ENCODE measurements around the gene ECSIT. TPM values are rescaled to one million over a fixed set of nuclear protein-coding genes. Genes with fewer than 3 reads are reported as not detected.
"Not testable (repeated sequence)": the region's sequence is repeated elsewhere in the genome, so short reads cannot be mapped to it uniquely, and the experiment has no call there.

The ECSIT gene
- total RNA-seq, 1 experiment from 2014 or later = 39.4 TPM

GRCh38 chr19:11570039-11570462 lies 41.1 kb upstream of the ECSIT start:
- Histone ChIP-seq H3K9me3 (ENCODE audit: control insufficient read depth, insufficient read depth, low read depth, low read length) (no peaks in the 10 kb centered on the region), H3K27me3 (ENCODE audit: control insufficient read depth, insufficient read depth, low read length) (no peaks in the 10 kb centered on the region), H3K4me3 (ENCODE audit: low read depth in 2 of 2, low read length in 2 of 2) (no peak overlapping the region), H3K36me3 (ENCODE audit: control insufficient read depth, insufficient read depth, low read length) (no peaks in the 10 kb centered on the region), H3K4me1 (ENCODE audit: control insufficient read depth, insufficient read depth, low read length) (no peaks in the 10 kb centered on the region), H3K27ac (ENCODE audit: low read length) (no peak overlapping the region)
- POLR2A ChIA-PET = no interaction called here
- TF ChIP-seq CTCF (IDR thresholded peaks at IDR 0.05) (no peak), SIN3A (IDR thresholded peaks at IDR 0.05; ENCODE audit: borderline replicate concordance, insufficient read depth, low read depth, low read length) (no peak), REST (IDR thresholded peaks at IDR 0.05; ENCODE audit: insufficient read depth in 1 of 2, low read depth in 2 of 2, low read length in 1 of 2) (no peak), TCF7L2 (IDR thresholded peaks at IDR 0.05; ENCODE audit: low read depth, low read length) (no peak), POLR2AphosphoS5 (IDR thresholded peaks at IDR 0.05; ENCODE audit: low read depth, low read length) (no peak)
- no peak for ATAC-seq
- BruUV-seq (replicated peaks) = no TSS peak
- intact Hi-C loops (cut with micrococcal nuclease; ENCODE audit: unreplicated experiment) = no loop called here
- in situ Hi-C loops (cut with HindIII; ENCODE audit: low pct_unique_long_range_greater_than_20kb, low sequenced_read_pairs) = loop anchor here (25.0 kb wide), 1 partner anchor 258 kb away; no protein-coding TSS in a partner anchor
- no peak for DNase-seq (ENCODE audit: low read depth, low spot score)
- CTCF ChIA-PET = no interaction called here

GRCh38 chr19:11566164-11566563 lies 37.2 kb upstream of the ECSIT start:
- H3K4me1 ChIP-seq (ENCODE audit: control insufficient read depth, insufficient read depth, low read length) = no peaks in the 10 kb centered on the region
- DNase-seq (ENCODE audit: low read depth, low spot score) = no peak
- H3K36me3 ChIP-seq (ENCODE audit: control insufficient read depth, insufficient read depth, low read length) = no peaks in the 10 kb centered on the region
- TF ChIP-seq POLR2AphosphoS5 (IDR thresholded peaks at IDR 0.05; ENCODE audit: low read depth, low read length) = no peak
- TF ChIP-seq SIN3A (IDR thresholded peaks at IDR 0.05; ENCODE audit: borderline replicate concordance, insufficient read depth, low read depth, low read length) = no peak
- no peak for TF ChIP-seq TCF7L2 (IDR thresholded peaks at IDR 0.05; ENCODE audit: low read depth, low read length)
- TF ChIP-seq CTCF (IDR thresholded peaks at IDR 0.05) = no peak
- TF ChIP-seq REST (IDR thresholded peaks at IDR 0.05; ENCODE audit: insufficient read depth in 1 of 2, low read depth in 2 of 2, low read length in 1 of 2) = no peak
- CTCF ChIA-PET = no interaction called here
- intact Hi-C loops (cut with micrococcal nuclease; ENCODE audit: unreplicated experiment) (no loop called here), in situ Hi-C loops (cut with HindIII; ENCODE audit: low pct_unique_long_range_greater_than_20kb, low sequenced_read_pairs) (loop anchor here (25.0 kb wide), 1 partner anchor 254 kb away; no protein-coding TSS in a partner anchor)
- no TSS peak for BruUV-seq (replicated peaks)
- ATAC-seq = no peak
- no peaks in the 10 kb centered on the region for H3K27me3 ChIP-seq (ENCODE audit: control insufficient read depth, insufficient read depth, low read length)
- H3K9me3 ChIP-seq (ENCODE audit: control insufficient read depth, insufficient read depth, low read depth, low read length) = no peaks in the 10 kb centered on the region
- no peak overlapping the region for H3K27ac ChIP-seq (ENCODE audit: low read length)
- no peak overlapping the region for H3K4me3 ChIP-seq (ENCODE audit: low read depth in 2 of 2, low read length in 2 of 2)
- POLR2A ChIA-PET = no interaction called here

- CTCF ChIA-PET; H3K27me3 ChIP-seq (ENCODE audit: control insufficient read depth, insufficient read depth, low read length); BruUV-seq (replicated peaks); H3K27ac ChIP-seq (ENCODE audit: low read length); POLR2A ChIA-PET; ATAC-seq; H3K4me1 ChIP-seq (ENCODE audit: control insufficient read depth, insufficient read depth, low read length); H3K36me3 ChIP-seq (ENCODE audit: control insufficient read depth, insufficient read depth, low read length); DNase-seq (ENCODE audit: low read depth, low spot score); intact Hi-C loops (cut with micrococcal nuclease; ENCODE audit: unreplicated experiment); H3K9me3 ChIP-seq (ENCODE audit: control insufficient read depth, insufficient read depth, low read depth, low read length); H3K4me3 ChIP-seq (ENCODE audit: low read depth in 2 of 2, low read length in 2 of 2): not testable (repeated sequence)
- in situ Hi-C loops (cut with HindIII; ENCODE audit: low pct_unique_long_range_greater_than_20kb, low sequenced_read_pairs) = loop anchor here (25.0 kb wide), 1 partner anchor 253 kb away; no protein-coding TSS in a partner anchor
Measured at GRCh38 chr19:11565649-11565980, 36.7 kb upstream of the ECSIT start.
